Effector CD4-positive, alpha-beta T cell (primary cell): Measurements from ENCODE around the gene IL2RA.
"Not testable (repeated sequence)": the region's sequence is repeated elsewhere in the genome, so short reads cannot be mapped to it uniquely, and the experiment has no call there.

Experiments
- DNase-seq: peaks from one replicate; pipeline ENCODE4 v3.0.0-alpha.2; 2020

IL2RA gene

DNA sequence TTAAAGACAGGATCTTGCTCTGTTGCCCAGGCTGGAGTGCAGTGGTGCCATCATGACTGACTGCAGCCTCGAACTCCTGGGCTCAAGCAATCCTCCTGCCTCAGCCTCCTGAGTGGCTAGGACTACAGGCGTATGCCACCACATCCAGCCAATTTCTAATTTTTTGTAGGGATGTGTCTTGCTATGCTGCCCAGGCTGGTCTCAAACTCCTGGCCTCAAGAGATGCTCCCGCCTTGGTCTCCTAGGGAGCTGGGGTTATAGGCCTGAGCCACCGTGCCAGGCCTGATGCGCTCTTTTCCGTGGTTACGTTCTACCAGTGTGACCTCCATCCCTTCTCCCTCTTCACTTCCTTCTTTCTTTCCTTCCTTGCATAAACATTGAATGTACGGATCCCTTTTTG is 50.6 kb downstream of the IL2RA start:
- no peak for DNase-seq

DNA sequence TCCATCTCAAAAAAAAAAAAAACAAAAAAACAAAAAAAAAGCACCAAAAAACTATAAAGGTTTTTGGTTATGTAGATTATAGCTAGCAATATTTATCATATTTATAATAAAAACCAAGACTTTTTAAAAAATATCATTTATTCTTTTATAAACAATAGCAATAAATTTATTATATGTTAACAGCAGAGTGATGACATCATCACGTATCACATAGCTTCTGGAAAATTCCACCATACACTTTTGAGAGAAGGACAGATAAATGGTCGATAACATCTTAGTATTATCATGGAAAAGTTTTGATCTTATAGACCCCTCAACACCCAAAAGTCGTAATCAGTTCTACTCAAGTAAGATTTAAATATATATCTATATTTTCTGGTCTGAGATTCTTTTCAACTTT is 51.6 kb downstream of the IL2RA start:
- no peak for DNase-seq

DNA sequence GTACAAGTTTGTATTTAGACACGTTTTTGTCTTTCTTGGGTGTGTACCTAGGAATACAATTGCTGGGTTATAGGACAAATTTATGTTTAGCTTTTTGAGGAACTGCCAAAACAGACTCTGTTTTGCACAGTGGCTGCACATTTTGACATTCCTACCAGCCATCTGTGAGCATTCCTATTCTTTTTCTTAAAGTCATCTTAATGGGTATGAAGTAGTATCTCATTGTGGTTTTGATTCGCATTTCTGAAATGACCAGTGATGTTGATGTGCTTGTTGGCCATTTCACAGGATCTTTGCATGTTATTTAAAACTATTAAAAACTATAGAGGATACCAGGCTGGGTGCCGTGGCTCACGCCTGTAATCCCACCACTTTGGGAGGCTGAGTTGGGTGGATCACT is 52.2 kb downstream of the IL2RA start:
- DNase-seq = no peak

DNA sequence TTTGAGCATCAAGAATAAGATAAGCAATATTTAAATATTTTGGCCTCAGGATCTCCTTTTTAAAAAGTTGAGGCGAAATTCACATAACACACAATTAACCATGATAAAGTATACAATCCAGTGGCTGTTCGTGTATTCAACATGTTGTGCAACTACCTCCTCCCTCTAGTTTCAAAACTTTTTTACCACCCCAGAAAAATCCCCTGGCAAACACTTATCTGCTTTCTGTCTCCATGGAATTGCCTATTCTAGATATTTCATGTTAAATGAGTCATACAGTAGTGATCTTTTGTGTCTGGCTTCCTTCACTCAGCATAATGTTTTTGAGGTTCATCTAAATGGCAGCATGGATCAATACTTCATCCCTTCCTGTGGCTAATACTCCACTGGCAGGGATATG is 53.0 kb downstream of the IL2RA start:
- no peak for DNase-seq

DNA sequence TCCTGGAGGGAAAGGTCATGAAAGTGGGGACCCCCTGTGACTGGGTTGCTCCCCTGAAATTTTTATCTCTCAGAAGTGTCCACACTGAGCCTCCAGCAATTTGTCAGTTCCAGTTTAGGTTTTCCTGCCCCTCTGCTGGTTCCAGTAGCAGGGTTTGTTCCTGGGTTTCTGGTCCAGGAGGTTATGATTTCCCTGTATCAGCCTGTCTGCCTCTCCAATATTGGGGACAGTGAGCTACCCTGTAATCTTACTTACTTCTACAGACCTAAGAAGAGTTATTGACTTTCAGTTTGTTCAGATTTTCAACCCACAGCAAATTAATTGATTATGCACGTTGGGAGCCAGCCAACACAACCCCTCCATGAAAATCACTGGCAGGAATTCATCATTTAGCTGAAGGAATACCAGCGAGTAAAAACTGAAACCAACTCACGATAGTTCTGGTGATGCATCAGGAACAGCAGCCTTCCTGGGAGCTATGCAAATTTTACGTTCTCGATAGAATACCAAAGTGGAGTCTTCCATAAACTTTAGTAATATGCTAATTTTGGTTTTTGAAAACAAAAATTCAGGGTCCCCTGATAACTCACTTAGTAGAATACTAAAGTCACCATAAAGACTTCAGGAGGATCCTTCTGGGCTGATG is 53.5 kb downstream of the IL2RA start:
- DNase-seq = no peak

DNA sequence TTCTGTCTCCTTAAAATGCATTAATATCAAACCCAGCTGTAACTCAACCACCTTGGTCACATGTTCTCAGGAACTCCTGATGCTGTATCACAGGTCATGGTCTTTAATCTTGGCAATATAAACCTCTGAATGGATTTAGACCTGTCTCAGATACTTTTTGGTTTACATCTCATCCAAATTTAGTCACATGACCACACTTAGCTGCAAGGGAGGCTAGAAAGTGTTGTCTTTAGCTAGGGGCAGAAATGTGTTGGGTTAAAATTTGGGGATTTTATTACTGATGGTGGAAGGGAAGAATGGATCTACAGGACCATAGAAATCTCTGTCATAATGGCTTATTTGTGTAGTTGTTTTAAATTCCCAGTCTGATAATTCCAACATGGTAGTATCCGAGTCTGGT is 55.2 kb downstream of the IL2RA start:
- no peak for DNase-seq

DNA sequence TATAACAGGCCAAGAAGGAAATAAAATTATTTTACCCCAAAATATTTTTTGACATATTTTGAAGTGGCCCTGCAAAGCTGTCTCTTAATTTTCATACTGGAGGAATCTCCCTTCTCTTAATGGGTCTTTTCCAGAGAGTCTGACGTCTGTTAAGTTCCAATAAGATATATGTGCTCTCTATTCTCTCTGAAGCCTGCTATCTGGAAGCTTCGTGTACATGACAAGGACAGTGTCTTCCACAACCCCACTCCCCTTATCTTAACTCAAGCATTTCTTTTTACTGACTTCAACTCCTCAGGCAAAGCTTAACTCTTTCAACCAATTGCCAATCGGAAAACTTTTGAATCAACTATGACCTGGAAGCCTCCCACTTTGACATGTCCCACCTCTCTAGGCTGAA is 55.6 kb downstream of the IL2RA start:
- DNase-seq = no peak

DNA sequence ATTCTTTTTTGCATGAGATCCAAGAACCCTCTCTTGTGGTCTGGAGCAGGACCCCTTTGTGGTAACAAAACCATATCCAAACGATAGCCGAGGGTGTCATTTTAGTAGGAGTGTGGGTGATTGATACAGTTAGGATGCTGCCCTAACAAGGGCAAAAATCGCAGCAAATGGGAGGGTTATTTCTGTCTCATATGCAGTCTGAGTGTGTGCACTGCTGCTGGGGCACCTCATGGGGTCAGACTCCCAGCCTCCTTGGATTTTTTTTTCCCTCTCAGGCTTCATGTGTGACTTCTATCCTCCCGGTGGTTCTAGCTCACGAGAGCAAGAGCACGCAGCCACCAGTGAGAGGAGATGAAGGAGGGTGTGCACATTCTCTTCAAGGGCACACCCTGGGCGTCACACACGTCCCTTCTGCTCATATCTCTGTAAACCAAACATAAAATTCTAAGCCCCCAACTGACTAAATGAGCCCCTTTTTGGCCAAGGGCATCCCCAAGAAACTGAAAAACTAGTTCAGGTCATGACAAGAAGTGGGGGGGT is 56.2 kb downstream of the IL2RA start:
- no peak for DNase-seq

DNA sequence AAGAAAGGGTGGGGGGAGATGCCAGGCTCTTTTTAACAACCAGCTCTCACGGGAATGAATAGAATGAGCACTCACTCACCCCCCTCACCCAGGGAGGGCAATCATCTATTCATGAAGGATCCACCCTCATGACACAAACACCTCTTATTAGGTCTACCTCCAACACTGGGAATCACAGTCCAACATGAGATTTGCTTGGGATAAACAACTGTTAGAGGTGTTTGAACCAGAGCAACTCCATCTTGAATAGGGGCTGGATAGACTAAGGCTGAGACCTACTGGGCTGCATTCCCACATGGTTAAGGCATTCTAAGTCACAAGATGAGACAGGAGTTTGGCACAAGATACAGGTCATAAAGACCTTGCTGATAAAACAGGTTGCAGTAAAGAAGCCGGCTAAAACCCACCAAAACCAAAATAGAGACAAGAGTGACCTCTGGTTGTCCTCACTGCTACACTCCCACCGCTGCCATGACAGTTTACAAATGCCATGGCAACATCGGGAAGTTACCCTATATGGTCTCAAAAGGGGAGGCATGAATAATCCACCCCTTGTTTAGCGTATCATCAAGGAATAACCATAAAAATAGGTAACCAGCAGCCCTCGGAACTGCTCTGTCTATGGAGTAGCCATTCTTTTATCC is 56.9 kb downstream of the IL2RA start:
- DNase-seq = not testable (repeated sequence)

DNA sequence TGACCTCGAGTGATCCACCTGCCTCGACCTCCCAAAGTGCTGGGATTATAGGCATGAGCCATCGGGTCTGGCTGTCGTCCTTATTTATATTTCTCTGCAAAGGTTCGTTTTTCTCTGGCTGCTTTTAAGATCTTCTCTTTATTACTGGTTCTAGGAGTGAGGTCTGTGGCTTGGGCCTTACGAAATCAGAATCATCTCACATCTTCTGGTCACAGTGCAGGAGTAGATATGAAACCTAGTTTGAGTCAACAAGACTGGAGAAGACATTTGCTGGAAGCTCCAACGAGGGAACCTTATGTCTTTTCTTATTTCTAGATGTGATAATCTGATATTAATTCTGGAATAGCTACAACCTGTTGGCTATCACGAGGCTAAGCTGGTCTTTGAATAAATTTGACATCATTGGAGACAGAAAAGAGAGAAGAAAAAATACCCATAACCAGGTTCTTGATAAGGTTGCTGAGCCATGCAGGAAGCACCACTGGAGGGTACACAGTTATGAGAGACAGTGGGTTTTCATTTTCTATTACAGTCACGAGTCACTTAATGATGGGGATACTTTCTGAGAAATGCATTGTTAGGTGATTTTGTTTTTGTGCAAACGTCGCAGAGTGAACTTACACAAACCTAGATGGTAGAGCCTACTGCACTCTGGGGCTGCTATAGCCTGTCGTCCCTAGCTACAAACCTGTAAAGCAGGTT is 59.2 kb downstream of the IL2RA start:
- no peak for DNase-seq

DNA sequence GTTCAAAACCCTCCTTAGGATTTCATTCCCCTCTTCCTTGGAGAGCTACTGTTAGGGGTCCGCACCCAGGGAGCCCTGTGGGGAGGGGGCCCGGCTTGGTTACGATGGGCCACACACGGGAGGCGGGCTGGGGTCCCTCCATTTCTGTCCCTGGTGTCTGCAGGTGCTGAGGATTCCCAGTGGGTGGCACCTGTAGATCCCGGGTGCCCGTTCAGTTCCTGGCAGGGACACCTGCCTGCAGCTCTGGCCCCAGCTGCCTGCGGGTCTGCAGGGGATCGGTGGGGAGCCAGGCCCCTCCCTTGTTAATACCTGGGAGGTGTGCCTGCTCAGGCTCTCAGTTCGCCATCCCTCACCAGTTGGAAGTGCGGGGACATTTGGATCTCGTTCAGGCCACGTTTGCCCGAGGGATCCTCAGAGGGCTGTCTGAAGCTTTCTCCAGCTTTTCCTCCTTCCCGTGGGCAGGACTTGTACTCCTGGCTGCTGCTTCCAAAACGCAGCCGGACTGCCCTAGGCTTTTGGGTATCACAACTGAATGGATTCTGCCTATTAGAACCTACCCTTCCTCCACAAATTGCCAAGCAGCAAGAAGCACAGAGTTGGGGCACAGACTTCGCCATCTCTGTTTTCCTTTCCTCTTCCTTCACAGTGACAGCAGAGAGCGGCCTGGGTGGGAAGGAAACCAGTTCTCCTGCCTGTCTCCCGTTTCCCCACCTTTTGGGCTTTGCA is 62.6 kb downstream of the IL2RA start:
- DNase-seq = no peak

DNA sequence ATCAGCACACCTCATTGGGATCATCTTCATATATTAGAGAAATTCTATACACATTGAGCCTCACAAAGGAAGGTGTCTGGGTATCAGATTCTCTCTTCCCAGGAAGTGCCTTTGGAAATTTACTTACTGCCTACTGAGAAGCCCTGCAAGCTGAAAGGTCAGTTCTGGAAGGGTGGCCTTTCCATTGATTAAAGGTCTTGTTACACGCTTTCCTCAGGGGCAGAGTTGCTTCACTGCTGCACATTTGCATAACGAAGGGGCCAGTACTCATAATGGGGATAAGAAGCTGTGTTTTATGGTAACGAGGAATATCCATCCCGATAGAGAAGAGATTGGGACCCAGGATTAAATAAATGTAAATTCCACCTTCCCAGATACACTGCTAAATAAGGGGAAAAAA is 65.5 kb downstream of the IL2RA start:
- no peak for DNase-seq

DNA sequence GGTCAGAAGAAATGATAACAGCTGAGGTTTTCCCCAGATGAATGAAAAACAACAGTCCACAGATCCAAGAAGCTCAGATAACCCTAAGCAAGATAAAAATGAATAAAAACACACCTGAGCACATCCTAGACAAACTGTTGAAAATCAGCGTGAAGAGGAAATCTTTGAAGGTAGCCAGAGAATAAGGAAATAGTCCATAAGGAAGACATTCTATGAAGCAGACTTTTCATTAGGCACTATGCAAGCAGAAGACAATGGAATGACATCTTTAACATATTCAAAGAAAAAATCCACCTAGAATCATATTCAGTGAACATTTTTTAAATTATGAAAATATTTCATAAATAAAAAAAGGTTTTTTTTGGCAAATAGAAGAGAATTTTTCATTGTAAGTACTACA is 69.8 kb downstream of the IL2RA start:
- DNase-seq = no peak

DNA sequence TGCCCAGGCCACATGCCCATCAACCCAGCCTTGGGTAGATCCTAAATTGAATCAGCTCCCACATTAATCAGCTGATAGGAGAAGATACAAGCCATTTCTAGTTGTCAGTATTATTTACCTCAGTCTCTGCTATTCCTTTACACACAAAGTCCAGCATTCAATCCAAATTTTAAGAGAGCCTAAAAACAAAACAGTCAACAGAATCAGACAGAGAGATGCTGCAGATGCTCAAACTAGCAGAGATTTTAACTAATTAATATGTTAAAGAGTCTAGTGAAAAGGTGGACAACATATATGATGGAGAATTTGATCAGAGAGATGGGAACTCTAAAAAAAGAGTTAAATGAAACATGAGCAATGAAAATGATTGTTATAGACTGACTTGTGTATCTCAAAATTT is 70.5 kb downstream of the IL2RA start:
- no peak for DNase-seq

DNA sequence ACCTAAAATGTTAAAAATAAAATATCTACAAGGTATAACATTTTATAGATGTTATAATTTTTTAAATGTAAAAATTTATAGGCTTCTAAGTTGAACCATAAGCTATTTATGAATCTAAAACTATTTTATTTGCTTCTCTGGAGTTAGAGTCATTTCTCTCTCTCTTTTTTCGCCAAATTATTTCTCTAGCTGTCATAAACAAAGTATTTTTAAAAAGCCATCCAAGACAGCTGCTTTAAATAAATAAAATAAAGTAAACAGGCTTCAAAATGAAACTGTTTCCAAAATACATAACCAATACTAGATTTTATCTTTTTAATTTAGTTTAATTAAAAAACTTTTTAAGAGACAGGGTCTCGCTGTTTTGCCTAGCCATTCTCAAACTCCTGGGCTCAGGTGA is 72.4 kb downstream of the IL2RA start:
- DNase-seq = no peak

DNA sequence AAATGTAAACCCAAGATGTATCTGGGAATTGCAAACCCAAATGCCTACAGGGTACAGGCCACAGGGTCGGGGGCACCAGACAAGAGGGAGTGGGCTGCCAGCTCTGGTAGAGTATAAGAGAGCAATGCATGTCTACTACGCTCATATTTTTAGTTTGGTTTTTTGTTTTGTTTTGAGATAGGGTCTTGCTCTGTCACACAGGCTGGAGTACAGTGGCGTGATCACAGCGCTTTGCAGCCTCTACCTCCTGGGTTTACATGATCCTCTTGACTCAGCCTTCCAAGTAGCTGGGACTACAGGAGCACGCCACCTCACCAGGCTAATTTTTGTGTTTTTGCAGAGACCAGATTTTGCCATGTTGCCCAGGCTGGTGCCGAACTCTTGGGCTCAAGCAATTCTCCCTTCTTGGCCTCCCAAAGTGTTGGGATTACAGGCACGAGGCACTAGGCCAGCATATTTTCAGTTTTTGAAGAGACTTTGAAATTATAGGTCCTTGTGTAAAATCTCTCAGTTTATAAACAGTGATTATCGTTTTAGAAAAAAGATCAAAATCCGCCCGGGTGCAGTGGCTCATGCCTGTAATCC is 73.7 kb downstream of the IL2RA start:
- no peak for DNase-seq

DNA sequence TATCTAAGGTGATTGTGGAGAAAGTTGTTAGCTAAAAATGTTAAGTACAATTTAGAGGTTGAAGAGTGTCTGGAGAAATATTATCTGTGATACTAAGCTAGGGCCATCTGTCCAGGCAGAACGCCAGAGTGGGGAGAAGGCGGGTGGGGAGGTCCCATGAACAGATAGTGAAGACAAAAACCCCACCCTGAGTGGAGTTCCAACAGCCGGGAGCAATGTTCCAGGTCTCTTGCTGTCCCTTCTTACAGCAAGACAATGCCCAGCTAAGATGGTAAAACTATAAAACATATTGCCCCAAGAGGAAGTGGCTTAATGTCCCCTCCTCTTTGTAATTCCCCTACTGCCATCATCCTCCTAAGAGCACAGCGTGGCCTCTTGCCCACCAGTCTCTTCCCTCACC is 74.4 kb downstream of the IL2RA start:
- no peak for DNase-seq

DNA sequence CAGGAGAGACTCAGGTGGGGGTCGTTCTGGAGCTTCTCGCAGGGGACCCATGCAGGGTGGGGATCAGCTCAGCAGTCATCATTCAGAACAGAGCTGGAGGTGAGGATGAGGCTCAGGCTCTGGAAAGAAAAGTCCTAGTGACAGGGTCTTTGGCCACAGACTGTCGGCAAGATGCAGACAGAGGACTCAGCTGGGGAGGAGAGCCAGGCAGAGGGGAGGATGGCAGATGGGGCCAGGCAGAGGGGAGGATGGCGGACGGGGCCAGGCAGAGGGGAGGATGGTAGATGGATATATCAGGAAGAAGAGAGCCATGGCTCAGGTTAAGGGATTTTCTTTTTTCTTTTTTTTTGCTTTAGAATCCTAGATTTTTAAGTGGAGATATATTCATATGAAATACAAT is 77.1 kb downstream of the IL2RA start:
- no peak for DNase-seq

DNA sequence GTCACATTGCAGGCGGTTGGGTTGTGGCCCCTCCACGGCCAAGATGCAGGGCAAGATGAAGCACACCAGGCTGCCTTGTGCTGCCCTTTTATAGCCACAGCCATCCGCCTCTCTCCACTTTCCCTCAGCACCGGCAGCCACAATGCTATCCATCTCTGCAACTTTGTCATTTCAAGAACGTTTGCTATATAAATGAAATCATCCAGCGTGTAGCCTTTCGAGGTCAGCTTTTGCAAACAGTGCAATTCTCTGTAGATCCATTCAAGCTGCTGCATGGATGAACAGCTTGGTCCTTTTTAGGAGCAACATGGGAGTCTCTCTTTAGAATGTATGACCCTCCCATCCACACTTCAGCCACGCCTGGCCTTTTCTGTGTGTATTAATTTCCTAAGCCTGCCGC is 78.4 kb downstream of the IL2RA start:
- no peak for DNase-seq

DNA sequence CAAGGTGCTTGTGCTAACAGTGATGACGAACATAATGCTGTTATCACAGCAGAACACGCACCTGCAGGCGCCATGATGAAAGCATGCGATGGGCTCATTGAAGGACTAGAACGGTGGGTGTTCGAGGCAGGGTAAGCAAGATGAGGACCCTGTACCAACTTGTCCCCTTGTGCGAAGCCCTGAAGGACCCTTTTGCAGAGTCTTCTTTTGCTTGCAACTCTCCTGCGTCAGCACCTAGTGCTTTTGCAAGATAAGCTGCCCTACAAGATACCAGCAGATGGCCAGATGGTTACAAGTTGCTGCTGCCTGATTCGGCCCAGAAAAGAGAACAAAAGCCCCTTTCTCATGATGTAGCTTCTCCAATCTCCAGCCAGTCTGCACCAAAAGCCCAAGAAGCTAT is 80.6 kb downstream of the IL2RA start:
- DNase-seq = no peak

DNA sequence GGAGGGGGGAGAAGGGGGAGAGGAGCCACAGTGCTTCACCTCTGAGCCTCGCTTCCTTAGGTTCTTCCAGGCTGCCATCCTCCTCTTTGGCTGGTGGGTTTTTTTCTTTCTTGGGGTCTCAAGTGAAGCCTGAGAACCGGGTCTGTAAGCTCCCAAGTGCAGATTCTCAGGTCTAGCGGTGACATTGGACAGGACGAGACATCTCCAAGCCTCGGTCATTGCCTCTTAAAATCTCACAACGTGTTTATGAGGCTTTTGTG is 84.0 kb downstream of the IL2RA start:
- no peak for DNase-seq

DNA sequence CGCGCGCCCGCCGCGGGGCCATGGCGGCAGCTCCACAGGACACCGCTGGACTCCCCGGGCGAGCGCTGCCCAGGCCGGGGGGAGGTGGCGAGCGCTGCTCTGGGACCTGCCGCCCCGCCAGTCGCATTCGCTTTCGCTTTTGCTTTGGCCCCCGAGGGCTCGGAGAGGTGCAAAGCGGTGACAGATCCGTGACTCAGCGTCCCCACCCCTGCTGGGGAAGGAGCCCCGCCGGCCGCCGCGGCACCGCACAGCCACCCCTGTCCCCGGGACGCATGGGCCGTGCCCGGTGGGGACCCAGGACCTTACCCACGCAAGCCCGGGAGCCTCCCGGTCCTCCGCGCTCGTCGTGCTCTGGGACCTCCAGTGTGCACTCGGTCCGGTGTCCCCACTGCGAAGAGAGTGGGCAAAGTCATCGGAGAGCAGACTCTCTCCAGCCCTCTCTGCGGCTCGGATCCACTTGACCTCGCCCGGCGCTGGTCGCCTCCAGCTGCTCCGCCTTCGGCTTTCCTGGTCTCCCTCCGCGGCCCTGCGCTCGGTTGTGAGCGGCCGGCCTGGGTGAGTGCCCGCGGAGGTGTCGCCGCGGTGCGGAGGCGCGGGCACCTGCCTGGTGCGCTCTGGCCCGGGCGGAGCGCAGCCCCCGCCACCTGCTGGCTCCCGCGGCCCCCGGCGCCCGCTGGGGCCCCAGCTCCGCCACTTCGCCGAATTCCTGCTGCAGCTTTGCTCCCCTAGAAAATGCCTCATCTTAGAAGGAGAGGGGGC is 84.5 kb downstream of the IL2RA start, which contains the start of gene IL15RA:
Gene IL15RA, minus strand, starts transcription at position 73 of the 759 bp plus-strand sequence. Its CDS starts 51 bp downstream, at position 22.
- peak; percentile 79 for DNase-seq
